ENCODE results near the gene TMEM178B. TPM values are rescaled to one million over a fixed set of nuclear protein-coding genes. Genes with fewer than 3 reads are reported as not detected.

Gene TMEM178B
- polyA plus RNA-seq, 1 experiment = 0.01 TPM

- CTCF ChIA-PET = interaction anchor here (2.0 to 2.5 kb wide), 2 partner anchors 22 kb away, joined by 11 to 16 read pairs; no protein-coding TSS in a partner anchor
- DNase-seq (ENCODE audit: low read depth, low spot score) = no peak
- POLR2A ChIA-PET = no interaction called here
- Histone ChIP-seq H3K9me3 (ENCODE audit: control insufficient read depth, insufficient read depth, low read length) (peaks cover 3% of the 10 kb centered on the region; the same call in 1 of the 2 replicates), H3K27ac (ENCODE audit: low read depth, low read length) (no peak overlapping the region), H3K4me3 (ENCODE audit: low read depth, low read length) (no peak overlapping the region), H3K27me3 (ENCODE audit: control insufficient read depth, insufficient read depth, low read length) (peaks cover 10% of the 10 kb centered on the region)
- TF ChIP-seq CTCF (IDR thresholded peaks at IDR 0.05; ENCODE audit: low read depth, low read length) = no peak
Measured at GRCh38 chr7:141511676-141512396, 438.0 kb downstream of the TMEM178B start.

GRCh38 chr7:141512597-141512996, 438.7 kb downstream of the TMEM178B start:
- H3K9me3 ChIP-seq (ENCODE audit: control insufficient read depth, insufficient read depth, low read length) = peaks cover 3% of the 10 kb centered on the region; the same call in 1 of the 2 replicates
- H3K27ac ChIP-seq (ENCODE audit: low read depth, low read length) = no peak overlapping the region
- no peak for DNase-seq (ENCODE audit: low read depth, low spot score)
- POLR2A ChIA-PET = interaction anchor here (0.5 kb wide), 1 partner anchor 175 kb away, joined by 3 read pairs; no protein-coding TSS in a partner anchor
- CTCF ChIA-PET = interaction anchor here (2.5 kb wide), 1 partner anchor 21 kb away, joined by 11 read pairs; no protein-coding TSS in a partner anchor
- TF ChIP-seq CTCF (IDR thresholded peaks at IDR 0.05; ENCODE audit: low read depth, low read length) = no peak
- H3K27me3 ChIP-seq (ENCODE audit: control insufficient read depth, insufficient read depth, low read length) = peaks cover 10% of the 10 kb centered on the region
- no peak overlapping the region for H3K4me3 ChIP-seq (ENCODE audit: low read depth, low read length)

GRCh38 chr7:141513720-141514119, 439.9 kb downstream of the TMEM178B start:
- Histone ChIP-seq H3K27me3 (ENCODE audit: control insufficient read depth, insufficient read depth, low read length) (peaks cover 10% of the 10 kb centered on the region), H3K27ac (ENCODE audit: low read depth, low read length) (no peak overlapping the region), H3K9me3 (ENCODE audit: control insufficient read depth, insufficient read depth, low read length) (peaks cover 3% of the 10 kb centered on the region; the same call in 1 of the 2 replicates), H3K4me3 (ENCODE audit: low read depth, low read length) (no peak overlapping the region)
- TF ChIP-seq CTCF (IDR thresholded peaks at IDR 0.05; ENCODE audit: low read depth, low read length) = no peak
- DNase-seq (ENCODE audit: low read depth, low spot score) = no peak
- CTCF ChIA-PET = interaction anchor here (2.5 kb wide), 1 partner anchor 20 kb away, joined by 11 read pairs; no protein-coding TSS in a partner anchor
- POLR2A ChIA-PET = no interaction called here

GRCh38 chr7:141515941-141516340, 442.1 kb downstream of the TMEM178B start:
- H3K4me3 ChIP-seq (ENCODE audit: low read depth, low read length) = no peak overlapping the region
- ChIA-PET POLR2A (no interaction called here), CTCF (interaction anchor here (1.3 kb wide), 1 partner anchor 18 kb away, joined by 4 read pairs; no protein-coding TSS in a partner anchor)
- DNase-seq (ENCODE audit: low read depth, low spot score) = no peak
- H3K27me3 ChIP-seq (ENCODE audit: control insufficient read depth, insufficient read depth, low read length) = peaks cover 10% of the 10 kb centered on the region
- H3K27ac ChIP-seq (ENCODE audit: low read depth, low read length) = no peak overlapping the region
- TF ChIP-seq CTCF (IDR thresholded peaks at IDR 0.05; ENCODE audit: low read depth, low read length) = no peak
- peaks cover 3% of the 10 kb centered on the region; the same call in 1 of the 2 replicates for H3K9me3 ChIP-seq (ENCODE audit: control insufficient read depth, insufficient read depth, low read length)

GRCh38 chr7:141519623-141520022, 445.8 kb downstream of the TMEM178B start:
- Histone ChIP-seq H3K27ac (ENCODE audit: low read depth, low read length) (no peak overlapping the region), H3K4me3 (ENCODE audit: low read depth, low read length) (no peak overlapping the region), H3K27me3 (ENCODE audit: control insufficient read depth, insufficient read depth, low read length) (no peaks in the 10 kb centered on the region), H3K9me3 (ENCODE audit: control insufficient read depth, insufficient read depth, low read length) (no peaks in the 10 kb centered on the region)
- TF ChIP-seq CTCF (IDR thresholded peaks at IDR 0.05; ENCODE audit: low read depth, low read length) = no peak
- DNase-seq (ENCODE audit: low read depth, low spot score) = no peak
- ChIA-PET CTCF (interaction anchor here (0.8 kb wide), 1 partner anchor 10 kb away, joined by 8 read pairs; no protein-coding TSS in a partner anchor), POLR2A (no interaction called here)
